B cell (primary cell): ENCODE data around the gene GAD1. TPM values are rescaled to one million over a fixed set of nuclear protein-coding genes. Genes with fewer than 3 reads are reported as not detected.

Source experiments
- ATAC-seq: fragments of 200-7000 bp; cut with Tn5 transposase; one replicate; pipeline ENCODE4 v1.10.0; 2021; ENCODE audit warnings: low read depth, mild to moderate bottlenecking, moderate number of reproducible peaks, moderate library complexity
- CTCF ChIA-PET: fragments of 350-600 bp; sonication (Branson Sonifier 250); formaldehyde crosslinking; loops from one replicate; lab custom pipeline; 2021; ENCODE audit warnings: antibody characterized with exemption, inconsistent platforms; lab: Charles Lee
- POLR2A ChIA-PET: fragments of 350-600 bp; sonication (Branson Sonifier 250); formaldehyde crosslinking; loops from one replicate; lab custom pipeline; 2021; ENCODE audit warnings: antibody characterized with exemption; lab: Charles Lee
- DNase-seq: peaks from one replicate; pipeline ENCODE4 v3.0.0; 2013
- H2AFZ ChIP-seq: 2 replicates; pipeline ENCODE4 v1.6.1; 2012; ENCODE audit warnings: mild to moderate bottlenecking, low read depth, low read length; ENCODE audit not compliant: insufficient read depth, poor library complexity, severe bottlenecking
- H3K27ac ChIP-seq, 2 donors: 1 replicate in 1 of 2; 2 replicates in 1 of 2; pipeline ENCODE4 v1.5.1; 2012 to 2013; ENCODE audit warnings: low read length in 2 of 2, mild to moderate bottlenecking in 2 of 2, moderate library complexity in 1 of 2
- H3K27me3 ChIP-seq, 4 experiments: fragments of 200-600 bp in 1 of 4; sonication (generic) in 1 of 4; replicated peaks in 1 of 4; 1 replicate in 2 of 4; 2 replicates in 2 of 4; pipeline versions ENCODE4 v1.6.1 to v1.7.0; 2013 to 2016; ENCODE audit warnings: low read length in 3 of 4, mild to moderate bottlenecking in 2 of 4, mixed read lengths in 1 of 4, moderate library complexity in 1 of 4; ENCODE audit not compliant: insufficient read depth in 4 of 4, control insufficient read depth in 3 of 4; ENCODE audit errors: control extremely low read depth in 1 of 4
- H3K36me3 ChIP-seq, 2 experiments: replicated peaks in 1 of 2; 1 replicate in 1 of 2; 2 replicates in 1 of 2; pipeline versions ENCODE4 v1.6.1 to v1.7.1; 2013; ENCODE audit warnings: low read length in 1 of 2; ENCODE audit not compliant: insufficient read depth in 2 of 2, control insufficient read depth in 1 of 2; ENCODE audit errors: control extremely low read depth in 1 of 2, extremely low read depth in 1 of 2
- H3K4me1 ChIP-seq, 2 donors: fragments of 200-600 bp in 1 of 2; sonication (generic) in 1 of 2; 1 replicate in 1 of 2; 2 replicates in 1 of 2; pipeline versions ENCODE4 v1.5.1 to v1.6.1; 2013 to 2017; ENCODE audit warnings: low read length in 2 of 2; ENCODE audit not compliant: control insufficient read depth in 2 of 2, insufficient read depth in 2 of 2
- H3K4me2 ChIP-seq: replicated peaks from 2 replicates; pipeline ENCODE3; 2012; ENCODE audit warnings: mild to moderate bottlenecking, low read depth, low read length; ENCODE audit not compliant: poor library complexity, severe bottlenecking
- H3K4me3 ChIP-seq, 5 experiments: fragments of 200-600 bp in 1 of 5; sonication (generic) in 1 of 5; 1 replicate in 3 of 5; 2 replicates in 2 of 5; pipeline versions ENCODE4 v1.5.1 to v1.7.0; 2011 to 2016; ENCODE audit warnings: low read length in 4 of 5, mild to moderate bottlenecking in 4 of 5, low read depth in 2 of 5, control low read depth in 1 of 5, moderate library complexity in 1 of 5; ENCODE audit not compliant: insufficient read depth in 1 of 5; ENCODE audit errors: control extremely low read depth in 1 of 5, extremely low read depth in 1 of 5
- H3K79me2 ChIP-seq: fragments of 200-600 bp; sonication (generic); one replicate; pipeline ENCODE4 v1.6.0; 2016; ENCODE audit warnings: low read length; ENCODE audit not compliant: control insufficient read depth, insufficient read depth
- H3K9ac ChIP-seq: fragments of 200-600 bp; sonication (generic); 2 replicates; pipeline ENCODE4 v1.6.1; 2017; ENCODE audit warnings: mild to moderate bottlenecking, low read length, moderate library complexity
- H3K9me3 ChIP-seq, 3 donors: one replicate each; pipeline versions ENCODE4 v1.6.1 to v1.7.1; 2013; ENCODE audit warnings: low read length in 2 of 3; ENCODE audit not compliant: control insufficient read depth in 2 of 3, insufficient read depth in 1 of 3; ENCODE audit errors: control extremely low read depth in 1 of 3
- H4K20me1 ChIP-seq: 2 replicates; pipeline ENCODE4 v1.6.0; 2012; ENCODE audit warnings: mild to moderate bottlenecking, low read length; ENCODE audit not compliant: insufficient read depth, control insufficient read depth, poor library complexity, severe bottlenecking
- H3K27ac Mint-ChIP-seq: one replicate; pipeline ENCODE4 v1.8.0; 2021; ENCODE audit warnings: mixed read lengths
- H3K27me3 Mint-ChIP-seq: one replicate; pipeline ENCODE4 v1.8.0; 2021; ENCODE audit warnings: mixed read lengths
- H3K4me1 Mint-ChIP-seq: one replicate; pipeline ENCODE4 v1.8.0; 2021; ENCODE audit warnings: mixed read lengths
- H3K4me3 Mint-ChIP-seq: one replicate; pipeline ENCODE4 v1.8.0; 2021; ENCODE audit warnings: mixed read lengths
- H3K9me3 Mint-ChIP-seq: one replicate; pipeline ENCODE4 v1.8.0; 2022; ENCODE audit warnings: mixed read lengths; ENCODE audit not compliant: insufficient read depth
- EZH2 ChIP-seq: IDR thresholded peaks from 2 replicates; pipeline ENCODE4 v1.6.1; 2012; ENCODE audit warnings: borderline replicate concordance, low read depth, mild to moderate bottlenecking, moderate library complexity, low read length; ENCODE audit not compliant: insufficient read depth, poor library complexity, severe bottlenecking
- WGBS: methylation state at CpG from one replicate; pipeline ENCODE4 v1.1.5; 2013; ENCODE audit warnings: missing lambda C conversion rate; ENCODE audit not compliant: insufficient coverage; 5-methylcytosine and 5-hydroxymethylcytosine counted together
- intact Hi-C: fragments of 100-400 bp; cut with micrococcal nuclease; formaldehyde crosslinking; loops from one replicate; pipeline ENCODE4 v1.10.0; 2022
- polyA plus RNA-seq: library from polyadenylated mRNA; depleted of rRNA; stranded (reverse); fragments of >200 nt; gene quantifications from 2 replicates; pipeline ENCODE4 v1.2.3, GENCODE V29; 2012
- total RNA-seq, 2 donors: library from RNA; stranded (reverse); fragments of 120-200 nt in 1 of 2; gene quantifications; 1 replicate in 1 of 2; 2 replicates in 1 of 2; pipeline versions ENCODE4 v1.2.3 to v1.2.4, GENCODE V29; 2013 to 2022
- TF ChIP-seq, protein P1 (sequence below): fragments of 200-600 bp; IDR thresholded peaks from one replicate; pipeline ENCODE4 v1.8.0; 2022; ENCODE audit warnings: antibody characterized with exemption, mild to moderate bottlenecking

The GAD1 gene
- total and polyA plus RNA-seq, 2 donors (not counting 1 experiment from before 2014, with no cell fraction given): not detected

DNA sequence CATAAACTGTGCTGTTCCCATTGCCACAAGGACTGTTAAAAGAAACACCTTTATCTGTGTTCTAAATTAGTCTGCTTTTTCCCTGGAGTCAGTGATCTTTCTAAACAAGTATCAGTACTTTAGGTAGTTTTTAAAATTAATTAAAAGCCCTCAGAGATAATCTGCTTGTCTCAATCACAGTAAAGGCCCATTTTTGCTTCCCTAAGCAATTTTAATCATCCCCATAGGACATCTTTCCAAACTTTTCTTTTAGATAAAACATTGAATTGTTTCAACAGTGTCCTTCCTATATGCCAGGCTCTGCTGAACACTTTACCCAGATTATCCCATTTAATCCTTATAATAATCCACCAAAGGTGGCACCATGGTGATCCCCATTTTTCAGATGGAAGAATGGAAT is 42.6 kb upstream of the GAD1 start:
- CTCF ChIA-PET: no interaction called here
- H3K9me3 Mint-ChIP-seq: no peaks in the 10 kb centered on the region

DNA sequence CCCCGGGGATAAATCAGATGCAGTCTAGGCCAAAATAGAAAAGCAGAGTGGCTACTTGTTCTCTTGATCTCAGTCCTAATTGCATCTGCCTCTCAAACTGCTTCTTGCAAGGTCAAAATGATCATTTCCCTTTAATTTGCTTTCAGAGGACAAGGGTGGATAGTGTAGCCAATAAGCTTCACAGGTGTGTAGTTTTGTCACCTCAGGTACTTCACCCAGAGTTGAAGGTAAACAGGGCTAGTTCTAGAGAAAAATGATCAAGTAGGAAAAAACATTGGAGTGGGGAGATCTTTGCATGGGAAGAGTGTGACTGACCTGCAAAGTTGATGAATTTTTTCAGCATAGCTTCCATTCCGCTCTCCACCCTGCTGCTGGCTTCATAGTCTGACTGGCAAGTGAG is 37.8 kb upstream of the GAD1 start:
- ATAC-seq: no peak
- TF ChIP-seq, protein P1, sequence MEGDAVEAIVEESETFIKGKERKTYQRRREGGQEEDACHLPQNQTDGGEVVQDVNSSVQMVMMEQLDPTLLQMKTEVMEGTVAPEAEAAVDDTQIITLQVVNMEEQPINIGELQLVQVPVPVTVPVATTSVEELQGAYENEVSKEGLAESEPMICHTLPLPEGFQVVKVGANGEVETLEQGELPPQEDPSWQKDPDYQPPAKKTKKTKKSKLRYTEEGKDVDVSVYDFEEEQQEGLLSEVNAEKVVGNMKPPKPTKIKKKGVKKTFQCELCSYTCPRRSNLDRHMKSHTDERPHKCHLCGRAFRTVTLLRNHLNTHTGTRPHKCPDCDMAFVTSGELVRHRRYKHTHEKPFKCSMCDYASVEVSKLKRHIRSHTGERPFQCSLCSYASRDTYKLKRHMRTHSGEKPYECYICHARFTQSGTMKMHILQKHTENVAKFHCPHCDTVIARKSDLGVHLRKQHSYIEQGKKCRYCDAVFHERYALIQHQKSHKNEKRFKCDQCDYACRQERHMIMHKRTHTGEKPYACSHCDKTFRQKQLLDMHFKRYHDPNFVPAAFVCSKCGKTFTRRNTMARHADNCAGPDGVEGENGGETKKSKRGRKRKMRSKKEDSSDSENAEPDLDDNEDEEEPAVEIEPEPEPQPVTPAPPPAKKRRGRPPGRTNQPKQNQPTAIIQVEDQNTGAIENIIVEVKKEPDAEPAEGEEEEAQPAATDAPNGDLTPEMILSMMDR: no peak
- no peak for TF ChIP-seq EZH2
- H3K4me3 Mint-ChIP-seq: no peak overlapping the region
- no peak for DNase-seq
- ChIA-PET CTCF (no interaction called here), POLR2A (no interaction called here)
- Histone ChIP-seq H3K27ac (no peak overlapping the region), H2AFZ (no peak overlapping the region), H3K36me3 (no peaks in the 10 kb centered on the region), H3K9me3 (no peaks in the 10 kb centered on the region), H3K4me2 (no peak overlapping the region), H3K79me2 (no peaks in the 10 kb centered on the region), H3K4me1 (no peaks in the 10 kb centered on the region), H4K20me1 (no peaks in the 10 kb centered on the region), H3K27me3 (peaks cover 0 to 5% (median 2%) of the 10 kb centered on the region in 4 experiments), H3K4me3 (no peak overlapping the region), H3K9ac (no peak overlapping the region)
- no peaks in the 10 kb centered on the region for H3K9me3 Mint-ChIP-seq
- peaks cover 28% of the 10 kb centered on the region for H3K27me3 Mint-ChIP-seq
- H3K4me1 Mint-ChIP-seq: no peaks in the 10 kb centered on the region
- intact Hi-C loops: no loop called here
- WGBS: 79% methylated on average over 2 of the region's 2 CpGs
- H3K27ac Mint-ChIP-seq: no peak overlapping the region

More for the DNA sequence above, 42.6 kb upstream of the GAD1 start:
- H3K79me2 ChIP-seq: no peaks in the 10 kb centered on the region
- no peaks in the 10 kb centered on the region for H3K36me3 ChIP-seq
- H3K27me3 ChIP-seq: peaks cover 0 to 18% (median 6%) of the 10 kb centered on the region in 4 experiments
- H3K4me2 ChIP-seq: no peak overlapping the region
- Mint-ChIP-seq H3K4me3 (no peak overlapping the region), H3K27ac (no peak overlapping the region), H3K4me1 (peaks cover 11% of the 10 kb centered on the region), H3K27me3 (peaks cover 33% of the 10 kb centered on the region)
- no peak overlapping the region for H2AFZ ChIP-seq
- H3K9me3 ChIP-seq: no peaks in the 10 kb centered on the region
- POLR2A ChIA-PET: no interaction called here
- H3K27ac ChIP-seq: no peak overlapping the region
- peaks cover 12 to 17% of the 10 kb centered on the region in 2 donors for H3K4me1 ChIP-seq
- no peaks in the 10 kb centered on the region for H4K20me1 ChIP-seq
- ATAC-seq: no peak
- TF ChIP-seq, protein P1: no peak
- TF ChIP-seq EZH2: no peak
- intact Hi-C loops: loop anchor here (5.0 kb wide), 1 partner anchor 43 kb away; the partner anchor contains the start of gene GAD1
- DNase-seq: no peak
- no peak overlapping the region for H3K9ac ChIP-seq
- H3K4me3 ChIP-seq: no peak overlapping the region
